GM19438 (cell line): ENCODE data around the gene FAM227B.
"Not testable (repeated sequence)": the region's sequence is repeated elsewhere in the genome, so short reads cannot be mapped to it uniquely, and the experiment has no call there.

Experiments used
- ATAC-seq: cut with Tn5 transposase; IDR thresholded peaks from one replicate; pipeline ENCODE4 v1.9.1; 2021; ENCODE audit warnings: low read depth; ENCODE audit not compliant: unreplicated experiment

The FAM227B gene, protein sequence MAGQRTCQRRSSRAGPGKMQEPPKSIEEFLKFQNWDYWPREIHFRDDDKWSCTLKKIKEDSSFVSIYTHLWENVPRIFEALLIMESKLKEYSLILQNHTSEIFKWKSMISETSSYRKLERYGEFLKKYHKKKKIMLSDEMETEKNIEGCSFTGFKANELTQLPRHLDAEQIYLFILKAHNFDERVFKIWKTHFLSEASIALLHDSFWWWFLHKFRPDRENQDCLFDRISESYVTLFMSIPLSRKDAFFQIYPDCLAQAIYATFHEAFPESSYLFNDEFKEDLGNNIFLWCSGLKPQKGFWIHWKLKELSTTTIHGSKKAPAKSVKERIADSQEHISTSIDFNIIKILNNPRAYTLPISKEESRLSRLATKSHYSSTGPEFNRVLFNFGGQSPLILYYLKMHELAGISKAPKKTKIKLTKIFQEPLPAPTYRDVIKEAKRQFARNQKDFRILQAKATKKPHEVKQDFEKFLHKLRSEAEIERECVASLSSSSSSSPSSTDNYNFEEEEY

DNA sequence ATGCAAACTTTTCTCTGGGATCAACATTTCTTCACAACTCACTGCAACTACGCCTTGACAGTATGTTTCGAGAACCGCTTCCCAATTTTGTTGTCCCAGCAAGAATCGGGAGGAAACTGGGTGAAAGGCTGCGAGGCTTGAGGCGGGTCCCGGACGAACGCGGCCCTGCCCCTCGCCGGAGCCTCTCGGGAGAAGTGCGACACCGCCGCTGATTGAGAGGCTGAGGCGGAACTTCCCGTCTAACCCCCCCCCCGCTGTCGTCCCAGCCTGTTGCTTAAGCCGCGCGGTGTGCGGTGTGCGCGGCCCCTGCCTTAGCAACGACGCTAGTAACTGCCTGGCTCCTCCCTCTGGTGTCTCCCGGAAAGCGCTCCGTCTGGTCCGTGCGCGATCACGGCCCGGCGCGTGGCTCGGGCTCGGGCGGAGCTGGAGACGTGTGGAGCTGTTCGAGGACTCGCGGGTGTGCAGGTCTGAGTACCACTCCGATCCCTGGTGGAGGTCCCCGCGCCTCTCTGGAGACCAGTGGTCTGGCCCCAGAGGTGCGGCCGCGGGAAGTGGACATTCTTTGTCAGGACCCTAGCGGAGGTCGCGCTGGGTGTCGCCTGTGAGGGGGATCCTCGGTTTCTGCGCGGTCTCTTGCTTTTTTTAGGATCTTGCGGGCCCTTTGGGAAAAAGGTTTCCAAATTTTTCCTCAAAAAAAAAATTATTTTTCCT, at the start of gene FAM227B, which contains the start of gene DTWD1:
Gene FAM227B (minus strand): TSS at position 161 of the 711 bp plus-strand sequence. CDS start 5,647 bp downstream, outside the sequence.
Gene DTWD1 (plus strand): TSS at position 391 of the 711 bp plus-strand sequence. CDS start 4,120 bp downstream, outside the sequence.
- peak; percentile 96 for ATAC-seq

DNA sequence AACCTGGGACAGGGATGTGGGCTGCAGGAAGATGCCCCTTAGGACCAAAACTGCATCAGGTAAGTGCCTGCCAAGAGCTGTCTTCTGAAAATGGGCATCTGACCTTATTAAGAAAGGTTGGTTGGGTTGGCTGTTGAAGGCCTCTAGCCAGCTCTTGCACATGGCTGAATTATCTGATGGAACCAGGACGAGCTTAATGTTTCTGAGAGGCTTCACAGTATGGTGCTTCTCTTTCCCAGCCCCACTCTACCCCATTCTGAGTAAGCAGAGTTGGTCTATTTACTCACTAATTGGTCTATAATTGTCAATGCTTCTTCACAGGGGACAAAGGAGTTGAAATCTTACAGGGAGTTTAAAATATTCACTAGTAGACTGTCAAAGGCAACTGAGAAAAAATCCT, 48.7 kb upstream of the FAM227B start:
- no peak for ATAC-seq

DNA sequence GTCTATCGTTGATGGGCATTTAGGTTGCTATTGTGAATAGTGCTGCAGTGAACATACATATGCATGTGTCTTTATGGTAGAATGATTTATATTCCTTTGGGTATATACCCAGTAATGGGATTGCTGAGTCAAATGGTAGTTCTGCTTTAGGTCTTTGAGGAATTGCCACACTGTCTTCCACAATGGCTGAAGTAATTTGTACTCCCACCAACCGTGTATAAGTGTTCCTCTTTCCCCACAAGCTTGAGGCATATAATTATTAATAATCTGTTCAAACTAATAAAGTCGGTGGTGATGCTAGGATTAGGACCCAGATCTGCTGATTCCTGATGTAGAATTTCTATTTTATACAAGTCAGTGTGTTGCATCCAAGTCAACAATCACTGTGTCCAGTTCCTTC, 45.9 kb upstream of the FAM227B start:
- ATAC-seq = not testable (repeated sequence)

DNA sequence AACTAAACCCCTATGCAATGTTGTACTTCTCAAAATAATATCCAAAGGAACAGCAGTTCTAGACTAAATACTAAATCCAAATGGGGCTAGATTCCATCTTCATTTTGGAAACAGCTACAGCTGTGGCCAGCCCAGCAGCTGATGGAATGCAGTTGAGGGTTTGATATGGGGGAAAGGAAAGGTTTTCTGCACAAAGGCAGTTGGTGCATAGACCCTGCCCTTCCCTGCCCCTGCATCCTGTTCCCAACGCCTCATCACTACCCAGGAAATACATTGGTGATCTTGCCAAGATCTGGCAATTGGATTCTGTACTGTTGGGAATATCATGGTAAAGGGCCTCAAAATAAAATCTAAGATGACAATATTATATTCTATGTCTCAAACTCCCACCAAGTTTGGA, 44.1 kb upstream of the FAM227B start:
- no peak for ATAC-seq

DNA sequence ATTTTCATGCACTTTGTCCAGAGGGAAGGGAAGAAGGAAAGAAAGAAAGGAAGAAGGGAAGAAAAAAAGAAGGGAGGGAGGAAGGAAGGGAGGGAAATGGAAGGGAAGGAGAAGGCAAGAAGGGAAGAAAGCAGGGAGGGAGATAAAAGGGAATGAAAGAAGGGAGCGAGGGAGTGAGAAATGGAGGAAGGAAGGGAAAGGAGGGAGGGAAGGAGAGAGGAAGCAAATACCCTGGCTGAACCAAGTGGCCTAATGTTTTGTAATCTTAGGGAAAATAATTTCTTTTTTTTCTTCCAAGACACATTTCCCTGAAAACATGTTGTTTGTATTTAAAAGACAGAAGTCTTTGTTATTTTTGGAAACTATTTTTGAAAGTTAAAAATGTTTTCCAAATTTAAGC, 36.1 kb upstream of the FAM227B start:
- ATAC-seq = no peak

DNA sequence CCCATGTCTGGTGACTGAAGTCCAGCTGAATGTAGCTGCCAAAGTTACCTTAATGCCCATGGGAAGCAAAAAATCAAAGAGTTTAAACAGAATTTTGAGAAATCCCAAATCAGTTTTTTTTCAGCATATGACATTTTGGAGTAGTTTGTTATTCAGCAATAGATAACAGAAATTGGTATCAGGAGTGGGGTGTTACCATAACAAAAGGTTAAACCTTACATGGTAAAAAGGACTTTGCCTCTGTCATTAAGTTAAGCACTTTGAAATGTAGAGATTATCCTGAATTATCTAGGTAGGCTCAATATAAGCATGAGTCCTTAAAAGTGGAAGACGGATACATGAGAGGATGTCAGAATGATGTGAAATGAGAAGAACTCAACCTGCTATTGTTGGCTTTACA, 32.3 kb upstream of the FAM227B start:
- no peak for ATAC-seq

DNA sequence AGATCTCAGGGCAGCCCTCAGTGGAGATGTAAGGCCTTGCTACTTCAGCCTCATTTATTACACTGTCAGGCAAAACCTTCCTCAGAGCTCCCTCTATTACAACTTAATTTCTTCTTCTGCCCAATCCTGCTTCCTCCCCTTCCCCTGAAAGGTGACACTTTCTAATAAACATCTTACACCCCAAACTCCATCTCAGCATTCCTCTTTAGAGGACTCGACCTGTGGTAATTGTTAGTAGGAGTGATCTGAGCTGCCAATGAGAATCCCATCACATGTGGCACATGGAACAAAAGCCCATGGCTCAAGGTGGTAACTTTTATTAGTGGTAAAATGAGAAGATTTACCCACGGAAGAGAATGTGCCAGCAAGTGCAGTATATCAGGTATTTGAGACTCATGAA, 30.1 kb upstream of the FAM227B start:
- no peak for ATAC-seq

DNA sequence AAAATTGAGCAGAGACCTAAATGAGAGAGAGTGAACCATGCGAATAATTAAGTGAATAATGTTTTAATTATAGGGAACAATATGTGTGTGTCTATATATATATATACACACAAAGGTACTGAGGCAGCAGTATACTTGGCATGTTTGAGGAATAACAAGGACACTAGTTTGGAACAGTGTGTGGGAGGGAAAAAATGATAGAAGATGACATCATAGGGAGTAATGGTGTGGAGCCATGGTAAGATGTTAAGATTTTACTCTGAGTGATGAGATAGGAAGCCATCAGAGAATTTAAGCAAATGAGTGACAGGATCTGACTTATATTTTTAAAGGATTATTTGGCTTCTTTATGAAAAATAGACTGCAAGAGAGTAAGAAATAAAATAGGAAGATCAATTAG, 29.4 kb upstream of the FAM227B start:
- ATAC-seq = no peak

DNA sequence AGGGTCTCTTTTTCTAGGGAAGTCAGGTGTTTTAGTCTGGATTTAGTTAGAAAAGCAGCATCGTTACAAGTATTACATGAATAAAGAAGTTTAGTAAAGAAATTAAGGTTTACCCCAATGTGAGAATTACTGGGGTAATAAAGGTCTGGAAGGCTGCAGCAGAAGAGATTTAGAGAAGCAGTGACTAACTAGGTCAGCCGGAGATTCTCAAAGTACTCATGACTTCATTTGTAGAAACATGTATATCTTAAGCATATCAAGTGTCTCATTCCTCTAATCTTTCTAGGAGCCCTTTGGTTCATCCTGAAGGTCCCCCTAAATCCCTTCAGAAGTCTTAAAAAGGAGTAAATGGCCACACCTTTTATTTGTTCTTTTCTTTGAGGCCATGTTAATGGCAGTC, 26.3 kb upstream of the FAM227B start:
- no peak for ATAC-seq

DNA sequence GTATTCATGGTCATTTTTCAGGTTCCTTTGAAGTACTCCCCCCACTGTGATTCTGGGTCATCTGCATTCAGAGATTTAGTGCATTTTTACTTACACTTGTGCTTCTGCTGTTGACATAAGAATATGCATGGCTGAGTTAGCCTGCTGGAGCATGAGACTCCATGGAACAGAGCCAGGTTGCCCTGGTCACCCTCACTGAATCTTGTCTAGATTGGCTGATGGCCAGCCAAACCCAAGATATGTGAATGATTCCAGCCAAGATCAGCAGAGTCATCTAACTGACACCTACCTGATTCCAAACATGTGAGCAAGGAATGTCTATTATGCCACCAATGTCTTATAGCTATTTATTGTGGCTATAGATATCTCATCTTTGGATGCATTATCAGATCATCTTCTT, 25.3 kb upstream of the FAM227B start:
- no peak for ATAC-seq

DNA sequence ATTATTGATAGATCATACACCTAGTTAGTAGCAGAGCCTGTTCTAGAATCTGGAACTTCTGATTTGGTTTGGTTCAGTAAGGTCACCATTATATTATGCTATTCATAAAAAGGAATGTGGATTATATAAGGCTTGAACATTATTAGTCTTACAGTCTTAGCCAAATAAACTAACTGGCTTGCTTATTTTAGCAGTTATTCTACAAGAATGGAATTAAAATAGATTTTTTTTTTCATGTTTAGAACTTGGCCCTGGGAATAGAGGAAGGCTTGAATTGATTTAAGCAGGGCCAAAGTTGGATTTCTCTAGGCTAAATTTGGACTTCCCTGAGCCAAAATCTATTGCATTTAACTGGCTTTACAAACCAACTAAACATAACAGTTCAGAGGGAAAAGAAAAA, 24.7 kb upstream of the FAM227B start:
- no peak for ATAC-seq

DNA sequence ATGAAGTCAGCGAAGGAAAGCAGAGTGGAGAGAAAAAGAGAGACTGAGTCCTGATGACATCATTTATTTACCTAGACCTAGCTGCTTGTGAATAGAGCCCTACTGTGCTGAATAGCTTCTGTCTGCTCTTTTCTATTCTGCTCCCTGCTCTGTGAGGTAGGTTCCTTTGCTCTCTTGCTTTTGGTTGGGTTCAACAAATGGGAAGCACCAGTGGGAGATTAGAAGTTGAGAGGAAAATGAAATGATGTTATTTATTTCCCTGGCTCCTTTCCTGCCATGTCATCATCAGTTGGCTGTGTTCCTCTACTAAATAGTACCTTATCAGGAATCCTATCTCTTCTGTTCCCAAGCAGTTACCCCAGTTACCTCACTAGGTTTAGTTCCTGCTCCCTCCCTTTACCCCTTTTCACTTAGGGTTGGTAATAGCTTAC, 23.8 kb upstream of the FAM227B start:
- no peak for ATAC-seq

DNA sequence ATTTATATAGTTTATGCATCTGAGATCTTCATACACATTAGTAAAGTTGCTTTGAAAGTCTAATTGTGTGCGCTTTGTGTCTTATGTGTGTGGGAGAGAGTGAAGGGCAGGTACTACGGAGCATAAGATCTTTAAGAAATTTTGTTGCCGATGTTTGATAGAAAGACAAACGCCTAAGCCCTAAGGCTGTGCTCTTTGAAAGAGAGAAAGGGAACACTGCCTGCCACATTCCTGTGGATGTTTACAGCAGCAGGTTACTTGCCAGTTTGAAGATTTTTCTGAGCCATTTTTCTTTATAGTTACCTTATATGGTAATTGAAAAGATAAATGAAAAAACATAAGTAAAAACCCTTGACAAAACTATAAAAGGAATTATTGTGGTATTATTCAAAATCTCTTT, 17.2 kb upstream of the FAM227B start:
- ATAC-seq = no peak

DNA sequence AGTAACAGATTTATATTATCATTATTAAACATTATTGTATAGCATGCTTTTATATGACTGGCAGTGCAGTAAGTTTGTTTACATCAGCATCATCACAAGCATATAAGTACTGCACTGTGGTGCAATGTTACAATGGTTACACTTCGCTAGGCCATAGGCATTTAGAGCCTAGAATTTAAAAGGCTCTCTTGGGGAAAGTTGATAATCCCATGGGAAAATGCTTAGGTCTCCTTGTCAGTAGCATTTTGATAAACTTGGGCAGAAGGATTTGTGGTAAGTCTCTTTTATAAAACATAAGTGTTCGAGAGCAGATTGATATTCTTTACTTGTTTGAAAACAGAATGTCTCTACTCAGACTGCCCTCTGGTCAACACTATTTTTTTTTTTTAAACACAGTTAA, 7.8 kb upstream of the FAM227B start:
- no peak for ATAC-seq

DNA sequence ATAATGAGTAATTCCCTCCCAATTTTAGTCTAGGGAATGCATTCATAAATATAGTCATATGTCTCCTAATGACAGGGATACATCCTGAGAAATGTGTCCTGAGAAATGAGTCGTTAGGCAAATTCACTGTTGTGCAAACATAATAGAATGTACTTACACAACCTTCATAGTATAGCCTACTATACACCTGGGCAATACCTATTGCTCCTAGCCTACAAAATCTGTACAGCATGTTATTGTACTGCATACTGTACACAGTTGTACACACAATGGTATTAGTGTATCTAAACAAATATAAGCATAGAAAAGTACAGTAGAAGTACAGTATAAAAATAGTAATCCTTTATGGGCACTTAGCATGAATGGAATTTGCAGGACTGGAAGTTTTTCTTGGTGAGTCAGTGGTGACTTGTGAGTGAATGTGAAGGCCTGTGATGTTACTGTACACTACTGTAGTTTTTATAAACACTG, 6.8 kb upstream of the FAM227B start:
- ATAC-seq = no peak

DNA sequence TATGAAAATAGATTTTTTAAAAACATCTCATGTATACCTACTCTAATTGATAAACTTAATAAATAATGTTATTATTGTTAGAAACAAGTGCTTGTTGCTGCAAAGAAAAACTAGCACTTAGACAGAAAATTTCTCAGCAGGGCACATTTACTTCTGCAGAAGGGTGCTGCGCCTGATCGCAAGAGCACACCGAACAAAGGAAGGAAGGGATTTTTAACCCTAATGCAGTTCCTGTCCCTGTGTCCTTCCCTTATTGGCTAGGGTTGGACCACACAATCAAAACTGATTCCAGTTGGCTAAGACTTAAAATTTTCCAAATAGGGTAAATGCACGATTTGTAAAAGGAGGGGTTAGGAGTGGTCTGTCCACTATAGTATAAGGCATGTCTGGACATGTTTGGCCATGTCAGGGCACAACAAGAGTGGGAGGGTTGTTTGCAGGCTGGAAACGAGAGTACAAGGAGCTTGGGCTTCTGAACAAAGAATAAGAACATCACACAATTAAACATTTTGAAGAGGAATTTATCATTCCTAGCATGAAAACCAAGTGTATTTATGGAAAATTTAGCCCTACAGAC, 4.9 kb upstream of the FAM227B start:
- ATAC-seq = no peak

DNA sequence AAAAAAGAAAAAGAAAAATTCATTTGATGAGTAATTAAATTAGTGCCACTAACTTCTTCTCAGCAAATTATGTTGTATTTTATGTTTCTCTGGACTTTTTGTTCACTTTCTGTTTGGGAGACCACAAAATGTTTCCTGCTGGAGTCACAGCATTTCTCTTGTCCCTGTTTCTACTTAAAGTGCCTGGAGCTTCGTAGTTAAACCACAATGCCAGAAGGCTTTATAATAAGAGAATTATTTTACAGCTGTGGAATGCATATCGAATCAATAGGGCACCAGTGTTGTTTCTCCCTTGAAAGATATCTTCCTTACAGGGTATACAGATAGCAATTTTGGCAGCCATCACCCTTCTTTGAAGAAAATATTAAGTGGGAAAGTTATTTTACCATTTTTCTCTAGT, 3.4 kb upstream of the FAM227B start:
- no peak for ATAC-seq

DNA sequence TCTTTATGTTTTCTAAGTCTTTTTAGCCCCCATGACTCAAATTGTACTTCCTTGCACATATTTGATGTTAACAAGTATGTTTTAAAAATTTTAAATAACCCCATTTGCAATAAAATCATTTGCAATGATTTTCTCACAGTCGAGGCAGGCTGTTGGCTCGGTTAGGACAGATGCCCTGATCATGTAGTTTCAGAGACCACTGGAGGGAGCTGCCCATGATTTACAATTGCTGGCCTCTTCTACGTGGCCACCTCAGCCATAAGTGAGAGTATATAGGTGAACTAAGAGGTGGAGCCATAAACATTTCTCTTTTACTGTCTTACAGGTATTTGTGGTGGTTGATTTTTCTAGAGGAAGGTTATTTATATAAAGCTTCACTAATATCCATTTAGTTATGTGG, 1.9 kb upstream of the FAM227B start:
- ATAC-seq = no peak

DNA sequence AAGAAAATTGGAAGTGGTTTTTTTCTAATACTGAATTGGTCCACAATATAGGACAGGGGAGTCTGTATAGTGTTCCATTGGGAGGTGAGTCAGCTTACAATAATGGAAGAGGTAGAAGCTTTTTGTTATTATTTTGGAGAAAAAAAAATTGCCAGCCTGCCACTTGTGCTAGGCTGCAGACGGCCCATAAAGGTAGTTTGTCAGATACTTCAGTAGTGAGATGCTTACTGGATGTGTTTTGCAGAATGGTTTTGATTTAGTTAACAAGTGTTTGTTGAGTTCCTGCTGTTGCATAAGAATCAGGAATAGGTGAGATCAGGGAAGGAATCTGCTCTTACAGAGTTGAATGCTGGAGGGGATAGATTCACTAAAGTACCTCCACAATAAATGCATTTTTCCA, 1.3 kb upstream of the FAM227B start:
- ATAC-seq = no peak

DNA sequence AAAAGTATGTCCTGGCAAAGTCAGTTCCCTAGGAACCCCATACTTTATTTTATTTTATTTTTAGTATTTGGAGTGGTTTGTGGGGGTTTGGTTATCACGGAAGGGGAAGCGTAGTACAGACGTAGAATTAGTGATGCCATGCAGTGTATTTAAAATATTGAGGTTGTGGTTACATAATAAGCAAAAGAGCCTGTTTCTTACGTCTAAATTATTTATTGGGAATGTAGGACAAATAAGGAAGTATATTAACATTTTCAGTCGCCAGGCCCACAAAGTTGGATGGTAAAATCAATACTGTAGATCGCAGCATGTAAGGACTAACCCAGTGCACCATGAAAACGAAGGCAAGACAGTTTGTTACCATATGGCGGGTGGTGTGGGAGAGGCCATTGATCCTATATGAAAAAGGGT, 788 bp upstream of the FAM227B start:
- ATAC-seq = no peak

DNA sequence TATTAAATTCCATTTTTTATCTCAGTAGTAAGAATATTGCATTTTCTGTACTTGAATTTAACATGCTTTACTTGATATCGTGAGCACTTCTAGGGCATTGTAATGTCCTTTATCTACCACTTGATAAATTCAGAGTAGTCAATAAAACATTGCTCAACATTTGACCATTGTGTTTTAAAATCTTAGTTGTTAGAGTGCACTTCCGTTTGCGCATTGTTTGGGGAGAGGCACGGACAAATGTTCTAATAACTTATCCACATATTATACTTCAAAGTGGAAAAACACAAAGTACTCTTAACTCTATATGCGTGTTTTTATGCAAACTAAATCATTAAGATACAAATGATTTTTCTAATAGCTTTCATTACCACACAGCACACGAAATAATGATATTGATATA, 419 bp downstream of the FAM227B start:
- no peak for ATAC-seq
